LNCaP clone FGC (cell line): Measurements from ENCODE around the gene PARVG.

ENCODE experiments used
- DNase-seq: peaks from one replicate; pipeline ENCODE4 v3.0.0-alpha.2; 2011; ENCODE audit warnings: low read depth
- H3K4me3 ChIP-seq: 2 replicates; pipeline ENCODE4 v1.5.1; 2011; ENCODE audit warnings: mild to moderate bottlenecking, low read depth, low read length, control low read depth
- CTCF ChIP-seq: IDR thresholded peaks from 2 replicates; pipeline ENCODE4 v1.5.1; 2012; ENCODE audit warnings: mild to moderate bottlenecking; ENCODE audit not compliant: control insufficient read depth, insufficient read depth; ENCODE audit errors: extremely low read depth

Gene PARVG

GRCh38 chr22:44136112-44136511 is 44.6 kb upstream of the PARVG start:
- no peak for TF ChIP-seq CTCF

GRCh38 chr22:44136786-44137185 is 43.9 kb upstream of the PARVG start:
- H3K4me3 ChIP-seq = no peak overlapping the region
- DNase-seq = no peak
- no peak for TF ChIP-seq CTCF

More at GRCh38 chr22:44136112-44136511, 44.6 kb upstream of the PARVG start:
- DNase-seq = no peak
- H3K4me3 ChIP-seq = no peak overlapping the region

GRCh38 chr22:44137415-44137814 is 43.3 kb upstream of the PARVG start:
- DNase-seq = no peak
- H3K4me3 ChIP-seq = no peak overlapping the region
- TF ChIP-seq CTCF = no peak

GRCh38 chr22:44139773-44140172 is 41.0 kb upstream of the PARVG start:
- DNase-seq = no peak

GRCh38 chr22:44142421-44143104 is 38.2 kb upstream of the PARVG start:
- no peak overlapping the region for H3K4me3 ChIP-seq
- DNase-seq = no peak
- no peak for TF ChIP-seq CTCF

More at GRCh38 chr22:44139773-44140172, 41.0 kb upstream of the PARVG start:
- TF ChIP-seq CTCF = no peak
- H3K4me3 ChIP-seq = no peak overlapping the region

- DNase-seq = no peak
- TF ChIP-seq CTCF = no peak
- H3K4me3 ChIP-seq = no peak overlapping the region
Measured at GRCh38 chr22:44143105-44143474, 37.6 kb upstream of the PARVG start.

- TF ChIP-seq CTCF = no peak
- H3K4me3 ChIP-seq = no peak overlapping the region
- no peak for DNase-seq
Measured at GRCh38 chr22:44143579-44143978, 37.1 kb upstream of the PARVG start.
